Adrenal gland (tissue), 12 donors: ENCODE results near the gene SLC9C1. TPM values are rescaled to one million over a fixed set of nuclear protein-coding genes. Genes with fewer than 3 reads are reported as not detected.

Experiments used
- DNase-seq, 7 donors: peaks; one replicate each; pipeline ENCODE4 v3.0.0-alpha.2; 2019 to 2020
- H3K27ac ChIP-seq, 5 donors: fragments of 200-600 bp; sonication (generic) in 4 of 5; 1 replicate in 3 of 5; 2 replicates in 2 of 5; pipeline versions ENCODE4 v1.5.1 to v1.8.0; 2016 to 2020; ENCODE audit warnings: mild to moderate bottlenecking in 1 of 5
- H3K27me3 ChIP-seq: fragments of 200-600 bp; 2 replicates; pipeline ENCODE4 v1.8.0; 2021
- H3K36me3 ChIP-seq, 2 donors: fragments of 200-600 bp; replicated peaks in 1 of 2; 1 replicate in 1 of 2; 2 replicates in 1 of 2; pipeline versions ENCODE4 v1.5.1 to v1.8.0; 2018 to 2022
- H3K4me1 ChIP-seq, 2 donors: fragments of 200-600 bp; replicated peaks in 1 of 2; 1 replicate in 1 of 2; 2 replicates in 1 of 2; pipeline versions ENCODE4 v1.5.1 to v1.8.0; 2018 to 2021
- H3K4me3 ChIP-seq, 4 donors: fragments of 200-600 bp; sonication (generic) in 3 of 4; one replicate each; pipeline ENCODE4 v1.5.1; 2016 to 2018
- H3K9me3 ChIP-seq, 3 donors: fragments of 200-600 bp; sonication (generic) in 1 of 3; replicated peaks in 1 of 3; 1 replicate in 2 of 3; 2 replicates in 1 of 3; pipeline versions ENCODE4 v1.5.1 to v1.8.0; 2016 to 2021
- CTCF ChIP-seq, 6 experiments: fragments of 450-650 bp in 4 of 6; fragments of 200-600 bp in 2 of 6; sonication (generic) in 1 of 6; IDR thresholded peaks; 1 replicate in 5 of 6; 2 replicates in 1 of 6; pipeline versions ENCODE4 v1.5.1 to v1.8.0; 2016 to 2021; ENCODE audit warnings: antibody characterized with exemption in 6 of 6, mild to moderate bottlenecking in 2 of 6, moderate library complexity in 1 of 6
- POLR2A ChIP-seq, 2 donors: fragments of 450-650 bp; IDR thresholded peaks; one replicate each; pipeline ENCODE4 v1.6.1; 2017; ENCODE audit warnings: antibody characterized with exemption in 2 of 2, mild to moderate bottlenecking in 2 of 2, moderate library complexity in 1 of 2
- WGBS, 4 donors: extraction: QIAGEN DNeasy Blood & Tissue Kit in 2 of 4; methylation state at CpG; one replicate each; pipeline versions ENCODE4 v1.1.5 to v1.1.7; 2013 to 2017; 5-methylcytosine and 5-hydroxymethylcytosine counted together
- intact Hi-C, 2 donors: fragments of 100-400 bp; cut with DNase I; formaldehyde crosslinking; loops; one replicate each; pipeline versions ENCODE4 v1.14.1 to v1.15.0; 2022 to 2023
- polyA plus RNA-seq, 3 donors: library from polyadenylated mRNA; stranded (reverse); fragments of 200-250 nt in 2 of 3; fragments of 350-450 nt in 1 of 3; fragmentation: Illumina TruSeq in 1 of 3; extraction: RNeasy Lipid Tissue Mini Kit (QIAGEN cat#74804) in 1 of 3; gene quantifications; one replicate each; pipeline ENCODE4 v1.2.3, GENCODE V29; 2013 to 2014
- total RNA-seq, 9 donors: library from RNA; depleted of rRNA in 4 of 9; stranded (reverse); fragments of >200 nt in 4 of 9; fragments of 120-200 nt in 1 of 9; fragmentation: NEBNext Ultra II Directional in 1 of 9; extraction: Animal tissue kit (Norgen Biotek cat#: 25700) in 1 of 9; gene quantifications; one replicate each; pipeline versions ENCODE4 v1.1.0 to v1.2.4, GENCODE V29; 2013 to 2023
- donor health status: healthy with polysubstance abuse.
- donor health status: Bipolar disorder and iron deficiency.
- donor health status: DM: yes; HTN: yes; CAD: no.
- donor health status: DM: no; HTN: no; CAD: no.
- donor health status: DM: no; HTN: no; CAD: no.
- donor health status: DM: yes; HTN: yes; CAD: no.

The SLC9C1 gene
- total and polyA plus RNA-seq, 12 donors = 0.72 TPM; not detected in 11

DNA sequence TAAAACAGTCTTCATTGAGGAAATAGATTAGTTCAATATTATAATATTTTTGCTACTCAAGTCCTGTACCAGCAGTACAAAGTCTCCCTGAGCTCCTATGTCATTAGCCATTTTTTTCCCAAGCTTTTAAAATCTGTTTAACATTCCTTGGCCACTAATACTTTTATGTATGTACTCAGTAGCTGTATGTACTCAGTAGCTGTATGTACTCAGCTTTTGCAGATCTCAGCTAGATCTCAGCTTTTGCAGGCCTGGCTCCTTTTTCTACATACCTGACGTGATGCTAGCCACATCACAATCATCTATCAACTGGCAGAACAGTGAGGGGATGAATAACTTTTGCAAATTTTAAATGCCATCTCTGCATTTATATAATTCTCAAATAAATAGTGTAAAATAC lies 13.8 kb downstream of the SLC9C1 start:
- H3K36me3 ChIP-seq = no peaks in the 10 kb centered on the region
- no peak overlapping the region for H3K27ac ChIP-seq
- intact Hi-C loops = no loop called here
- 63 to 89% (median 78%) methylated on average over 1 of the region's 1 CpG for WGBS, 4 donors
- no peaks in the 10 kb centered on the region for H3K4me1 ChIP-seq
- TF ChIP-seq CTCF (IDR thresholded peaks at IDR 0.05) = no peak
- no peak for TF ChIP-seq POLR2A (IDR thresholded peaks at IDR 0.05)
- DNase-seq = no peak
- H3K4me3 ChIP-seq = no peak overlapping the region
- H3K9me3 ChIP-seq = no peaks in the 10 kb centered on the region
- no peaks in the 10 kb centered on the region for H3K27me3 ChIP-seq

DNA sequence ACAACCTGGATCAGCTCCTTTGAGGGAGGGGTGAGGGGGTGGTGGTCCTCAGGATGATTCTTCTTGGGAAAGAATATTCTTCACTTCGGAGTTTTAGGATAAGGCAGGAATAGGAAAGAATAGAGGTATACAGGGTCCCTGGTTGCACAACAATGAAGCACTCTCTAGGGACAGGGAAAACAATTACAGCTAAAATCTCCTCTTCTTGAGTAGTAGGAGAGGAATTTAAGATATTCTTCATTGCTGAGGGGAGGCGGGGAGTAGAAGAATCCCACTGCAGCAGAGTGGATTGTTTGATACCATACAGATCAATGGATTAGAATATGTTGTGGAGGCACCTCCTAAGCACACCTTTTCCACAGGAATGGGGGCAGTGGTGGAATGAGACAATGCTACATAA lies 20.5 kb downstream of the SLC9C1 start:
- H3K4me3 ChIP-seq = no peak overlapping the region
- no peaks in the 10 kb centered on the region for H3K36me3 ChIP-seq
- intact Hi-C loops = no loop called here
- H3K27ac ChIP-seq = no peak overlapping the region
- no peak for DNase-seq
- TF ChIP-seq POLR2A (IDR thresholded peaks at IDR 0.05) (no peak), CTCF (IDR thresholded peaks at IDR 0.05) (no peak)
- no peaks in the 10 kb centered on the region for H3K4me1 ChIP-seq
- no peaks in the 10 kb centered on the region for H3K9me3 ChIP-seq
- no peaks in the 10 kb centered on the region for H3K27me3 ChIP-seq
- WGBS, 4 donors = 83 to 91% (median 89%) methylated on average over 2 of the region's 2 CpGs

GRCh38 chr3:112261742-112262141 lies 32.3 kb downstream of the SLC9C1 start:
- H3K9me3 ChIP-seq = no peaks in the 10 kb centered on the region
- no peak for DNase-seq
- intact Hi-C loops = no loop called here
- TF ChIP-seq CTCF (IDR thresholded peaks at IDR 0.05) = no peak
- no peak for TF ChIP-seq POLR2A (IDR thresholded peaks at IDR 0.05)
- WGBS, 4 donors = 59 to 73% (median 68%) methylated on average over 2 of the region's 2 CpGs
- H3K27ac ChIP-seq = no peak overlapping the region
- H3K4me3 ChIP-seq = no peak overlapping the region
- H3K27me3 ChIP-seq = no peaks in the 10 kb centered on the region
- H3K4me1 ChIP-seq = no peaks in the 10 kb centered on the region
- no peaks in the 10 kb centered on the region for H3K36me3 ChIP-seq

DNA sequence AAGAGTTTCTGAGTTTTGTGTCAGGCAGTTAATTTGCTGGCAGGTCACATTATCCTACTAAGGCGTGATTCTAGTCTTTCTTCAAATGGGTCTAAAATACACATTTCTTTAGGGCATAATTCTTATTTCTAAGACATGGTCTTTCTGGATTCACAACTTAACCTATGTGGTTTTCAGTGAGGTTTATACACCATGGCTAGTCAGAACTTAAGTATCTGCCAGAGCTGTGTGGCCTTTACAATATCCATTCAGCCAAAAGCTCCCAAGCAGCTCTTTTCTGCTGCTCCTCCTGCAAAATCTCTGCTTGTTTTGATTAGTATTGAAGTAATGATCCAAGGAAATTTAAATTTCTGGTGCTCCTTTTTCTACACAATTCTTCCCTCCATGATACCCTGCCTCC lies 33.5 kb downstream of the SLC9C1 start:
- H3K36me3 ChIP-seq = no peaks in the 10 kb centered on the region
- no peaks in the 10 kb centered on the region for H3K27me3 ChIP-seq
- no peak overlapping the region for H3K27ac ChIP-seq
- no peaks in the 10 kb centered on the region for H3K9me3 ChIP-seq
- 83 to 97% (median 89%) methylated on average over 1 of the region's 1 CpG for WGBS, 4 donors
- no peak for TF ChIP-seq POLR2A (IDR thresholded peaks at IDR 0.05)
- no peak for TF ChIP-seq CTCF (IDR thresholded peaks at IDR 0.05)
- intact Hi-C loops = no loop called here
- no peaks in the 10 kb centered on the region for H3K4me1 ChIP-seq
- no peak overlapping the region for H3K4me3 ChIP-seq
- no peak for DNase-seq
